HEK293T (cell line): ENCODE results near the gene AKR7A3.

Source experiments
- ELF4 ChIP-seq: fragments of 450-650 bp; IDR thresholded peaks from 2 replicates; pipeline ENCODE4 v1.6.1; 2017; ENCODE audit warnings: antibody characterized with exemption
- FOXM1 ChIP-seq: fragments of 450-650 bp; IDR thresholded peaks from 2 replicates; pipeline ENCODE4 v1.6.1; 2017; ENCODE audit warnings: mild to moderate bottlenecking, borderline replicate concordance
- NFRKB ChIP-seq: fragments of 450-650 bp; IDR thresholded peaks from 2 replicates; pipeline ENCODE4 v1.6.1; 2016; ENCODE audit warnings: mild to moderate bottlenecking, moderate library complexity
- ZNF384 ChIP-seq: fragments of 450-650 bp; IDR thresholded peaks from 2 replicates; pipeline ENCODE4 v1.6.1; 2016

- TF ChIP-seq FOXM1 (no peak), ZNF384 (no peak), ELF4 (no peak), NFRKB (no peak)
Measured at GRCh38 chr1:19283891-19284290, 4.7 kb downstream of the AKR7A3 start.
